GM06990 (cell line): ENCODE data around the gene FBXL3.
"Not testable (repeated sequence)": the region's sequence is repeated elsewhere in the genome, so short reads cannot be mapped to it uniquely, and the experiment has no call there.

ENCODE experiments used
- DNase-seq: peaks from one replicate; pipeline ENCODE4 v3.0.0-alpha.2; 2011; ENCODE audit not compliant: insufficient read length; ENCODE audit errors: extremely low read depth
- H3K27me3 ChIP-seq: replicated peaks from 2 replicates; pipeline ENCODE4 v1.6.0; 2011; ENCODE audit warnings: low read length; ENCODE audit not compliant: control insufficient read depth, insufficient read depth
- H3K36me3 ChIP-seq: 2 replicates; pipeline ENCODE4 v1.5.1; 2011; ENCODE audit warnings: low read length; ENCODE audit not compliant: control insufficient read depth, insufficient read depth
- H3K4me3 ChIP-seq: replicated peaks from 2 replicates; pipeline ENCODE4 v1.5.1; 2011; ENCODE audit warnings: low read depth, mild to moderate bottlenecking, control low read depth, low read length
- TF ChIP-seq, protein P1 (sequence below): IDR thresholded peaks from 2 replicates; pipeline ENCODE4 v1.5.1; 2011; ENCODE audit warnings: low read length, control low read depth, mild to moderate bottlenecking, inconsistent platforms; ENCODE audit not compliant: insufficient read depth, poor library complexity, severe bottlenecking

Gene FBXL3

DNA sequence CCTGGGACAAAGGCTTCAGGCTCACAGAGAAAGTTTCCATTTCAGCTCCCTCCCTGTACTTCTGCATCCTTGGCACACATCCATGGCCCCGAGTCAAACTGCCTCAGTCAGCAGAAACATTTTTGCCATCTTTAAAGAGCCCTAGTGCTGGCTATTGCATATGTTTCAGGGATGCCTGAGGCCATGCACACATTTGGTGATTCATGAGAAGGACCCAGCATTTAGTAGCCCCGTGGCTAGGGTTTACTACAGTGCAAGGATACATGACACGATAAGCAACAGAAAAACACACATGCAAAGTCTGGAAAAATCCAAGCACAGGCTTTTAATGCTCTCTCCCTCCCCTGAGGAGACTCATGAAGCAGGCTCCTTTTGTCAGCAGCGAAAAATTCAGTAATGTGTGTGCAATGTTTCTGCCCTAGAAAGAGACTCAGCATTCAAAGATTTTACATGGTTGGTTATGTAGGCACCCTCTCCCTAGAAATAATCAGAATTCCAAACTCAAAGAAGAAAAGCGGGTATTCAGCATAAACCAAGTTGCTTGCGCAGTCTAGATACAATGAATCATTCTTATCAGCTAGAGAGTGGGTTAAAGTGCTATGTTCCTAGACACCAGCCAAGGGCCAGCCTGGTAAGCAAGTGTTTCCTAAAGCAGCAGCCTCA is 61.1 kb downstream of the FBXL3 start:
- Histone ChIP-seq H3K36me3 (no peaks in the 10 kb centered on the region), H3K4me3 (no peak overlapping the region), H3K27me3 (no peaks in the 10 kb centered on the region)
- no peak for DNase-seq
- TF ChIP-seq, protein P1, sequence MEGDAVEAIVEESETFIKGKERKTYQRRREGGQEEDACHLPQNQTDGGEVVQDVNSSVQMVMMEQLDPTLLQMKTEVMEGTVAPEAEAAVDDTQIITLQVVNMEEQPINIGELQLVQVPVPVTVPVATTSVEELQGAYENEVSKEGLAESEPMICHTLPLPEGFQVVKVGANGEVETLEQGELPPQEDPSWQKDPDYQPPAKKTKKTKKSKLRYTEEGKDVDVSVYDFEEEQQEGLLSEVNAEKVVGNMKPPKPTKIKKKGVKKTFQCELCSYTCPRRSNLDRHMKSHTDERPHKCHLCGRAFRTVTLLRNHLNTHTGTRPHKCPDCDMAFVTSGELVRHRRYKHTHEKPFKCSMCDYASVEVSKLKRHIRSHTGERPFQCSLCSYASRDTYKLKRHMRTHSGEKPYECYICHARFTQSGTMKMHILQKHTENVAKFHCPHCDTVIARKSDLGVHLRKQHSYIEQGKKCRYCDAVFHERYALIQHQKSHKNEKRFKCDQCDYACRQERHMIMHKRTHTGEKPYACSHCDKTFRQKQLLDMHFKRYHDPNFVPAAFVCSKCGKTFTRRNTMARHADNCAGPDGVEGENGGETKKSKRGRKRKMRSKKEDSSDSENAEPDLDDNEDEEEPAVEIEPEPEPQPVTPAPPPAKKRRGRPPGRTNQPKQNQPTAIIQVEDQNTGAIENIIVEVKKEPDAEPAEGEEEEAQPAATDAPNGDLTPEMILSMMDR, result no peak

DNA sequence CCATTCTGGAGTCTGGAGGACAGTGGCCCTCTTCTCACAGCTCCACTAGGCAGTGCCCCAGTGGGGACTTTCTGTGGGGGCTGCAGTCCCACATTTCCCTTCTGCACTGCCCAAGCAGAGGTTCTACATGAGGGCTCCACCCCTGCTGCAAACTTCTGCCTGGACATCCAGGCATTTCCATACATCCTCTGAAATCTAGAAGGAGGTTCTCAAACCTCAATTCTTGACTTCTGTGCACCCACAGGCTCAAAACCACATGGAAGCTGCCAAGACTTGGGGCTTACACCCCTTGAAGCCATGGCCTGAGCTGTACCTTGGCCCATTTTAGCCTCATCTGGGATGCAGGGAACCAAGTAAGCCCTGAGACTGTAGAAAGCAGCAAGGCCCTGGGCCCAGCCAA is 67.2 kb downstream of the FBXL3 start:
- DNase-seq, result not testable (repeated sequence)

DNA sequence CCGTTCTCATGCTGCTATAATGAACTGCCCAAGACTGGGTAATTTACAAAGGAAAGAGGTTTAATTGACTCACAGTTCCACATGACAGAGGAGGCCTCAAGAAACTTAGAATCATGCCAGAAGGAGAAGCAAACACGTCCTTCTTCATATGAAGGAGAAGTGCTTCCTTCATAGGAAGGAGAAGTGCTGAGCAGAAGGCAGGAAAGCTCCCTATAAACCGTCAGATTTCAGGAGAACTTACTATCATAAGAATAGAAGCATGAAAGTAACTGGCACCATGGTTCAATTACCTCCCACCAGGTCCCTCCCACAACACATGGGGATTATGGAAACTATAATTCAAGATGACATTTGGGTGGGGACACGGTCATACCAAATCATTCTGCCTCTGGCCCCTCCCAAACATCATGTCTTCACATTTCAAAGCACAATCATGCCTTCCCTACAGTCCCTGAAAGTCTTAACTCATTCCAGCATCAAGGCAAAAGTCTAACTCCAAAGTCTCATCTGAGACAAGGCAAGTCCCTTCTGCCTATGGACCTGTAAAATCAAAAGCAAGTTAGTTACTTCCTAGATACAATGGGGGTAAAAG is 68.0 kb downstream of the FBXL3 start:
- Histone ChIP-seq H3K27me3 (no peaks in the 10 kb centered on the region), H3K4me3 (no peak overlapping the region), H3K36me3 (no peaks in the 10 kb centered on the region)
- no peak for DNase-seq
- TF ChIP-seq, protein P1, result no peak

More for the DNA sequence above, 67.2 kb downstream of the FBXL3 start:
- H3K4me3 ChIP-seq, H3K27me3 ChIP-seq, H3K36me3 ChIP-seq: not testable (repeated sequence)

DNA sequence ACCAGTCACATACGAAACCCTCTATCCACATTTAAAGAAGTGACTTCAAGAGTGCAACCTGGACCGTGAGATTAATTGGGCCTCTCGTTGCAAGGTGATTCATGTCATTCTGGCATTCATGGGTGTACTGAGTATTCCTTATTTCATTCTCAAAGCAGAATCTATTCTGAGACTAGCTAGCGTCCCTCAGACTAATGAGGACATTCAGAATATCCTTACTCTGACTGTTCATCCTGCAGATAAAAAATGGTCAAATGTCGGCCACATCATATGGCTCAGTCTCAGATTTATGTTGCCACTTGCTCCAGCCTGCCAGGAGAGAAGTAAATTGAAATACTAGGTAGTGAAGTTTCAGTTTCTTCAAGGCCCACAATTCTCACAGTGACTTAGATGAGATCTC is 71.3 kb downstream of the FBXL3 start:
- TF ChIP-seq, protein P1, result no peak
- no peaks in the 10 kb centered on the region for H3K36me3 ChIP-seq
- no peak for DNase-seq
- H3K27me3 ChIP-seq, result no peaks in the 10 kb centered on the region
- H3K4me3 ChIP-seq, result no peak overlapping the region
